T-helper 2 cell treated with Interferon-gamma antibody and Interleukin-4, amounts not matched to agents 5 μg/mL and 100 μg/mL, for 36 hours (primary cell): ENCODE measurements around the gene CPT1C.

Experiments used
- DNase-seq: peaks from one replicate; pipeline ENCODE4 v3.0.0; 2021; ENCODE audit warnings: low spot score
- H3K27ac Mint-ChIP-seq: one replicate; pipeline ENCODE4 v1.8.0; 2021; ENCODE audit warnings: mild to moderate bottlenecking, mixed read lengths
- H3K27me3 Mint-ChIP-seq: one replicate; pipeline ENCODE4 v1.8.0; 2021; ENCODE audit warnings: low read depth, mixed read lengths
- H3K36me3 Mint-ChIP-seq: one replicate; pipeline ENCODE4 v1.8.0; 2021; ENCODE audit warnings: low read depth, mixed read lengths
- H3K4me1 Mint-ChIP-seq: one replicate; pipeline ENCODE4 v1.8.0; 2021; ENCODE audit warnings: low read depth, mixed read lengths
- H3K4me3 Mint-ChIP-seq: one replicate; pipeline ENCODE4 v1.8.0; 2022; ENCODE audit warnings: mild to moderate bottlenecking, moderate library complexity, mixed read lengths
- H3K9me3 Mint-ChIP-seq: one replicate; pipeline ENCODE4 v1.8.0; 2021; ENCODE audit warnings: mixed read lengths

The CPT1C gene

DNA sequence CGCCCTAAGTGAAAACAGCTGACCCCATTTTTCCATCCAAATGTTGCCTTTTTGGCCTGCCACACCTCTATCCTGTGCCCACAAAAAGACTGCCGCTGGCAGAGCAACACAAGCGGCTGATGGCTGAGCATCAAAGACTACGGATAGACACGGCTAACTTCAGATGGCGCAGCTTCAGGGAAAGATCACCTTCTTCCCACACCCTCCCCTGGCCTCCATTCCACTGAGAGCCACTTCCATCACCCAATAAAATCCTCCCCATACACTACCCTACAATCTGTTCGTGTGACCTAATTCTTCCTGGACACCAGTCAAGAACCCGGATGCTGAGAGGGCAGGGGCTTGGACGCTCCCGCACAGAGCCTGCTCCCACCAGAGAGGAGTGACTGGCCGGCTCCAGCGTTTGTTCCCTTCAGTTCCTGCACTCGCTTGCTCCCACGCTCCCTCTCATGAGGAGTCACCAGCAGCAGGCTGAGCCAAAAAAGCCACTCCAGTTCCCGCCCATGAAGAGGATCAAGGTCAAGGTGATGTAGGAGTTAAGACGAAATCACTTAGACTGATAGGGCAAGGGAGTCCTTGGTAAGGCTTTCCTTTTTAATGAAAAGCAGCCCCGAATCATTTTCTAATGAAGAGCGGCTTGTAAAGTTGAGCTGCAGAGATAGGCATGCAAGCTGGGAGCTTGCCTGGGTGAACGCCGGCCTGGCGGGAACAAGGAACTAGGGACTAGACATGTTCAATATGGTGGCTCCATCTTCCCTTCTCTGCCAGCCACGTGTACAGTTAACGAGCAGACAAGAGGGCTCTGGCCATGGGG, 36.5 kb downstream of the CPT1C start:
- no peak overlapping the region for H3K4me3 Mint-ChIP-seq
- DNase-seq = no peak
- no peaks in the 10 kb centered on the region for H3K9me3 Mint-ChIP-seq
- H3K27ac Mint-ChIP-seq = no peak overlapping the region
- no peaks in the 10 kb centered on the region for H3K36me3 Mint-ChIP-seq
- H3K27me3 Mint-ChIP-seq = no peaks in the 10 kb centered on the region
- H3K4me1 Mint-ChIP-seq = peaks cover 2% of the 10 kb centered on the region

GRCh38 chr19:49730166-49730565, 39.2 kb downstream of the CPT1C start:
- Mint-ChIP-seq H3K4me3 (no peak overlapping the region), H3K9me3 (no peaks in the 10 kb centered on the region), H3K36me3 (no peaks in the 10 kb centered on the region), H3K27me3 (no peaks in the 10 kb centered on the region), H3K27ac (no peak overlapping the region), H3K4me1 (peaks cover 2% of the 10 kb centered on the region)
- DNase-seq = no peak

GRCh38 chr19:49738268-49738667, 47.4 kb downstream of the CPT1C start:
- Mint-ChIP-seq H3K4me3 (no peak overlapping the region), H3K4me1 (peaks cover 2% of the 10 kb centered on the region), H3K27me3 (no peaks in the 10 kb centered on the region), H3K9me3 (no peaks in the 10 kb centered on the region), H3K27ac (no peak overlapping the region), H3K36me3 (no peaks in the 10 kb centered on the region)
- no peak for DNase-seq

- DNase-seq = no peak
- Mint-ChIP-seq H3K4me1 (peaks cover 2% of the 10 kb centered on the region), H3K36me3 (no peaks in the 10 kb centered on the region), H3K9me3 (no peaks in the 10 kb centered on the region), H3K27ac (no peak overlapping the region), H3K4me3 (no peak overlapping the region), H3K27me3 (no peaks in the 10 kb centered on the region)
These were observed 48.2 kb downstream of the CPT1C start for GRCh38 chr19:49739098-49739497.

GRCh38 chr19:49739933-49740332, 49.0 kb downstream of the CPT1C start:
- Mint-ChIP-seq H3K9me3 (no peaks in the 10 kb centered on the region), H3K27me3 (no peaks in the 10 kb centered on the region), H3K27ac (no peak overlapping the region), H3K4me1 (peaks cover 2% of the 10 kb centered on the region), H3K4me3 (no peak overlapping the region), H3K36me3 (no peaks in the 10 kb centered on the region)
- DNase-seq = no peak

DNA sequence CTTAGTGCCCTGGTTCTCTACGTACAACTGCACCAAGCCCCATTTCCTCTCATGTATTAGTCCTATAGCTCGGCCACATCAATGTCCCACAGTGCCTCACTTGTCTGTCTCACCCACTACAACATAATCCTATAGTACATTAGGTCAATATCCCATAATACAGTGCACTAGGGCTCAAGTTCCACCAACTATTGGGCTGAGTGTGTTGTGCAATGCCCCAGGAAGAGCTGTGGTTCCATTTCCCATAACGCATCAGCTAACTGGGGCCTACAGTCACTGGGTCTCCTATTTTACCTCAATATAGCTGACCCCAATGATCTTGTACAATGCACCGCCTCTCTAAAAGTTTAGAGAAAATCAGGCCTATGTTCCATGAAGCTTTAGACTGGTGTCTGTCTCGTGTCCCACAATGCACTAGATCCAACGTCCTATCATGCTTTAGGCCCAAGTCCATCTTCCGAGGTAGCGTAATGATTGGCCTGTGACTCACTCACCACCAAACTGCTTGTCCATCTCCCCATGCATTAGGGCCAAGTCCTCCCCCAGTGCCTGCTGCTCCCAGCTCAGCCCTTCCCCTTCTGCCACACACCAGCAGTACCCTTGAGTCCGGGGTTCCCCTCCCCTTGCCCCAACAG, 50.4 kb downstream of the CPT1C start:
- Mint-ChIP-seq H3K4me1 (peaks cover 2% of the 10 kb centered on the region), H3K27me3 (no peaks in the 10 kb centered on the region), H3K4me3 (no peak overlapping the region), H3K9me3 (no peaks in the 10 kb centered on the region), H3K27ac (no peak overlapping the region), H3K36me3 (no peaks in the 10 kb centered on the region)
- DNase-seq = no peak

DNA sequence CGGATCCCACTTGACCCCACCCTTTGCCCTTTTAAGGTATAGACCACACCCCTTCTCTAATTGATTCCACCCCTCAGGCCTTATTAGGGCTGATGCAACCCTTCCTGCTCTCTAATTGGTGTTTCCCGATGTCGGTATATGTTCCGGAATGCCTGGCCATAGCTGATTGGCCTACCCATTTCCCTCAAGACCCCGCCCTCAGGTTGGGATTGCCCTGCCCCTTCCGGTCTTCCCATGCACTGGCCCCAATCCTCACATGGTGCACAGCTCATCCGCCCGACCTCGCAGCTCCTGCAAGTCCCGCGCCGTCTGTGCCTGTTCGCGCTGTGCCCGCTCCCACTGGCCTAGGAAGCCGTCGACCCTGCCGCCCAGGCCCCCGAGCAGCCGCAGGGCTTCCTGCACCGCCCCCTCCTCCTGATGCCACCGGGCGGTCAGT, 54.0 kb downstream of the CPT1C start:
- H3K4me3 Mint-ChIP-seq = no peak overlapping the region
- H3K27ac Mint-ChIP-seq = no peak overlapping the region

GRCh38 chr19:49746206-49746958, 55.5 kb downstream of the CPT1C start:
- no peak overlapping the region for H3K27ac Mint-ChIP-seq
- no peaks in the 10 kb centered on the region for H3K36me3 Mint-ChIP-seq
- DNase-seq = peak; percentile 13
- no peaks in the 10 kb centered on the region for H3K9me3 Mint-ChIP-seq
- H3K4me1 Mint-ChIP-seq = no peaks in the 10 kb centered on the region
- no peak overlapping the region for H3K4me3 Mint-ChIP-seq
- H3K27me3 Mint-ChIP-seq = no peaks in the 10 kb centered on the region

More for the DNA sequence above, 54.0 kb downstream of the CPT1C start:
- Mint-ChIP-seq H3K9me3 (no peaks in the 10 kb centered on the region), H3K4me1 (no peaks in the 10 kb centered on the region), H3K27me3 (no peaks in the 10 kb centered on the region), H3K36me3 (no peaks in the 10 kb centered on the region)
- no peak for DNase-seq

DNA sequence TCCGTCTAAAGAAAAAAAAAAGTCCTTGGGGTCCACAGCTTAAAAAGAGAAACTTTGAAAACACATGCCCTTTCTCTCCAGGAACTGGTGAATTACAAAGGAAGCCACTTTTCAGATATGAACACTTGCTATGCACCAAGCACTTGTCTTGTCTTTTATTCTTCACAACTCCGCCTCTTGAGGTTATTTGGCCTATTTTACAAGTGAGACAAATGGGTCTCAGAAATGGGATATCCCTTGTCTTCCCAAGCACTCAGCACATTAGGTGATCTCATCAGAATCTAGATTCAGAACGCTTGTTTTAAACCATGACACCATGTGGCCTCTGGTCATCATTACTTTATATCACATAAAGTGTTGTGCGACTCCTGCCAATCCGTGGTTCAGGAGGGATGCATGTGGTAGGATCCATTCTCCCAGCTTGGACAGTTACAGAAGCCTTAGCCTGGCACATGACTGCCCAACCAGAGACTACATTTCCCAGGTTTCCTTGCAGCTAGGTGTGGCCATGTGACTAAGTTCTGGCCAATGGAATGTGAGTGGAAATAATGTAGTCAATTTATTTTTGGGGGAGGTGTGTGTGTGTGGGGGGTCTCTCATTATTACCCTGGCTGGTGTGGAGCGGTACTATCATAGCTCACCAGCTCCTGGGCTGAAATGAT, 58.3 kb downstream of the CPT1C start:
- DNase-seq = no peak
- H3K27me3 Mint-ChIP-seq = no peaks in the 10 kb centered on the region
- H3K27ac Mint-ChIP-seq = no peak overlapping the region
- no peaks in the 10 kb centered on the region for H3K36me3 Mint-ChIP-seq
- H3K4me3 Mint-ChIP-seq = no peak overlapping the region
- H3K9me3 Mint-ChIP-seq = peaks cover 7% of the 10 kb centered on the region
- no peaks in the 10 kb centered on the region for H3K4me1 Mint-ChIP-seq

DNA sequence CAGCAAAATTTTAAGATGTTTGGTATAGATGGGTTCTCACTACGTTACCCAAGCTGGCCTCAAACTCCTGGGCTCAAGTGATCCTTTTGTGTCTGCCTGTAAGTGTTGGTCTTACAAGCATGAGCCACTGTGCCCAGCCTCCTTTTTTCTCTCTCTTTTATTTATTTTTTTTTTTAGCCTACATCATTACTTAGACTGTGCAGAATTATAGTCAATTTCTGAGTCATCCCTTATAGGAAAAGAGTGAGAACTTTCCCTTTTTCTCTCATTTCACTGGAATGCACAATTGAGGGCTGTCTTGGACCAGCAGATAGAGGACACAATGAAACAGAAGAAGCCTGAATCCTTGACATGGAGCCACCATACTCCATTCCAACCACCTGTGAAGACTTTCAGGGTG, 58.9 kb downstream of the CPT1C start:
- Mint-ChIP-seq H3K27me3 (no peaks in the 10 kb centered on the region), H3K4me3 (no peak overlapping the region), H3K27ac (no peak overlapping the region)

DNA sequence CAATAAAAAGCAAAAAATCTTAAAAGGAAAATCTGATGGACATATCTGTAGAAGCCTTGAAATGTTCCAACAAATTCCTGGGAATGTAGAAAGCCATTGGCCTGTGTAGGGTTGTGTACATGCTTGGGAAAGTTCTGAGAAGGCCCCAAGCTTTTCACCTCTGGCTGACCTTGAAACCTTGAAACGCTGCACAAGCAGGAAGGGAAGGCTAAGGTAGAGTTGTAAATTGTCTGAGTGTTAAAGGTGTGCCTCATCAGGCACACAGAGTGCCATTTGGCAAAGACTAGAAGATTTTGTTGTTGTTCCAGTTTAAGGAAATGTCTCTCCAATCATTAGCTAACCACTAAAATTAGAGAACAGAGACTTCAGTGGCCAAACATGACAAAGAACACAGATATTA, 61.8 kb downstream of the CPT1C start:
- Mint-ChIP-seq H3K9me3 (peaks cover 12% of the 10 kb centered on the region), H3K36me3 (peaks cover 3% of the 10 kb centered on the region), H3K27ac (no peak overlapping the region), H3K27me3 (no peaks in the 10 kb centered on the region), H3K4me3 (no peak overlapping the region), H3K4me1 (no peaks in the 10 kb centered on the region)
- DNase-seq = no peak

More for the DNA sequence above, 58.9 kb downstream of the CPT1C start:
- no peaks in the 10 kb centered on the region for H3K4me1 Mint-ChIP-seq
- no peaks in the 10 kb centered on the region for H3K36me3 Mint-ChIP-seq
- H3K9me3 Mint-ChIP-seq = peaks cover 7% of the 10 kb centered on the region
- DNase-seq = no peak

DNA sequence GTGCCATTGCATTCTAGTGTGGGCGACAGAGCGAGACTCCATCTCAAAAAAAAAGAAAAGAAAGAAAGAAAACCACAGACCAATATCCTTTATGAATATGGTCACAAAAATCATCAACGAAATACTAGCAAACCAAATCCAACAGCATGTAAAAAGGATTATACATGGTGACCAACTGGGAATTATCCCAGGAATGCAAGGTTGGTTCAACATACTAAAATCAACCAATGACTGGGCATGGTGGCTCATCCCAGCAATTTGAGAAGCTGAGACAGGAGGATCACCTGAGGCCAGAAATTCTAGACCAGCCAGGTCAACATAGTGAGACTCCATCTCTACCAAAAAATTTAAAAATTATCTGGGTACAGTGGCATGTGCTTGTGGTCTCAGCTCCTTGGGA, 65.0 kb downstream of the CPT1C start:
- peaks cover 3% of the 10 kb centered on the region for H3K36me3 Mint-ChIP-seq
- H3K27ac Mint-ChIP-seq = no peak overlapping the region
- no peaks in the 10 kb centered on the region for H3K4me1 Mint-ChIP-seq
- H3K27me3 Mint-ChIP-seq = peaks cover 4% of the 10 kb centered on the region
- H3K9me3 Mint-ChIP-seq = peaks cover 12% of the 10 kb centered on the region
- H3K4me3 Mint-ChIP-seq = no peak overlapping the region
- DNase-seq = no peak

DNA sequence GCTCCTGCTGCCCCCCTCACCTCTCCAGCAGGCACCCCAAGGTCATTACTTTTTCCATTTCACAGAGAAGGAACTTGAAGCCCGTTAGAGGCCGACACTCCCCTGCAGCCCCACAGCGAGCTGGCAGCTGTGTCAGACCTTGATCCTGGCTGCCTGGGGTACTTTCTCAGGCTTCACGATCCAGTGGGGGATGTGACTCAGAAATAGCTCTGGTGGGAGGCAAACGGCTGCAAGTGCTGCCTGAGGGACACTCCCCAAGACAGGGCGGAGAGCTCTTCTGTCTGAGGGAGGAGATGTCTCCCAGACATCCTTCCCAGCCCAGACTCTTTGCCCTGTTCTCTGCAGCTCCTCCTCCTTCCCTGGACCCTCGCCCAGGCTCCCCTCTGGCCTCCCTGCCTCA, 67.4 kb downstream of the CPT1C start:
- Mint-ChIP-seq H3K27me3 (peaks cover 4% of the 10 kb centered on the region), H3K27ac (no peak overlapping the region), H3K4me1 (peaks cover 2% of the 10 kb centered on the region), H3K36me3 (peaks cover 3% of the 10 kb centered on the region), H3K4me3 (no peak overlapping the region), H3K9me3 (peaks cover 5% of the 10 kb centered on the region)
- DNase-seq = no peak

DNA sequence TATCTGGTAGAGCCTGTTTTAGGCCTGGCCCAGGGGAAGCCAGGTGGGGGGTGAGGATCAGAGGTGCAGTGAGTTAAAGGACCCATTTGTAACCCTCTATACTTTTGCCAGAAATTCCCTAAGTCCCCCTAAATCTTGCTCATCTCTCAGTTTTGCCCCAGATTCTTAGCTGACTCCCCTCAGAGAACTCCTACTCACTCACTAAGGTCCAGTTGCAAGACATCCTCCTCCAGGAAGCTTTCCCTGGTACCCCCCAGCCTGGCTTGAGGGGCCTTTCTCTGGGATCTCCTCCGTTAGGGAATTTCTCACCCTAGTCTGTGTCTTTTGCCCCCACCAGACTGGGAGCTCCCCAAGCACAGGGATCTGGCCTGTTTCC, 70.3 kb downstream of the CPT1C start:
- peak overlapping the region; percentile 23 for H3K27ac Mint-ChIP-seq
- peaks cover 7% of the 10 kb centered on the region for H3K4me1 Mint-ChIP-seq

More for the DNA sequence above, 70.3 kb downstream of the CPT1C start:
- Mint-ChIP-seq H3K4me3 (peak overlapping the region; percentile 38), H3K9me3 (no peaks in the 10 kb centered on the region), H3K27me3 (peaks cover 4% of the 10 kb centered on the region), H3K36me3 (peaks cover 1% of the 10 kb centered on the region)
- no peak for DNase-seq
